ENCODE results near the gene LRIG1.

The LRIG1 gene

DNA sequence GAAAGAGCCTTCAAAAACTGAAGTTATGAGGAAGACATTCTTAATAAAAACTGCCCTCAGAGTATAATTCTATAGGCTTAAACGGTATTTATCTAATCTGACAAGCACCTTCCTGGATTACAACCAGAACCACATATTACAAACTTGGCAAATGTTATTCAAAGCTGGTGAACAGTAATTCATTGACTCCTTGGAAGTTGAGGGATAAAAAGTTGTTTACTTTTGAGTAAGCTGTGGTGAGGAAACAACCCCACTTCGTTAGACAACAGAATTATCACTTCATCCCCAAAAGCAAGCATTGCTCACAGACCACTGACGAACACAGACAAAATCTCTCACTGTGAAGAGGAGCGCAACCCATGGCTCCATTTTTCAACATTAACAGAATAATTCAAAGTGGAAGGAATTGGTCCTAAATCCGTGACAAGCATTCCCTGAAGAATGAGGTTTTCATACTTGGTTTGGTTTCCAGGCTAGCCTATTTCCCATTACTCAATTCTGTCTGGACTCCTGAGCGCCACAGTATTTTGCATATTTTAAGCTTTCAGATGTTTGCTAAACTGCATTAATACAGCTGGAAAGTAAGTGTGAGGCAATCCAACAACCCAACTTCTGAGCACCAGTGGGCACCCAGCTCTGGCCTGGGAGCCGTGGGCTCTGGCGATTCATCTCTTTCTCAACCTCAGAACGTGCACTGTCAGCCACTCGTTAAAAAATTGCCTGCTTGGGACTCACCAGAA, 32.7 kb downstream of the LRIG1 start:
- DNase-seq: no peak

DNA sequence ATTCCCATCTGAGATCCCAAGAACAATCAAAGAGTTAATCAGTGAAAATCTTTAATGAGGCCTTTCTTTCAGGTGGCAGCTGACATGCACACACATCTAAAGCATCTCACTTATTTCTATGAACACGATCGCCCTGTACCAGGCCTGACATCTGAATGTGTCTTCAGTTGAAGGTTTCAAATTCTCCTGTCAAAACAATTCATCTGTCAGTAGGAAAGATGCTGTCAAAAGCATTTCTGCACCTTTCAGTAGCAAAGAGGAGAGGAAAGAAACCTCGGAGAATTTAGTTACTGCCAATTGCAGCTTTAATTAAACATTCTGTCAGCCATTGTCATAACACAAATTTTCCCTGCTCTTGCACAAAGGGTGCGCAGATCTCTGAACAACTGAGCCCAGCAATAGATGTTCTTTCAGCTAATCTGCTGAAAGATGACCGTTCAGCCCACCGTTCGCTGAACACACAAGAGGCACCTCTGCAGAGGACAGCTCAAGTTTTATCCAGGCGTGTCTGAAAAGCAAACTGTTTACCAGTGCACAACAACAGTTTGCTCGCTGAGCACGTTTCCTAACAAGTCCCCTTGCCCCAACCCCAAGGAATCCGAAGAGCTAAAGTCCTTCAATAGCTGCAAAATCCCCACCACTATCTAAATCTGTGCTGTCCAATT, 34.1 kb downstream of the LRIG1 start:
- no peak for DNase-seq

DNA sequence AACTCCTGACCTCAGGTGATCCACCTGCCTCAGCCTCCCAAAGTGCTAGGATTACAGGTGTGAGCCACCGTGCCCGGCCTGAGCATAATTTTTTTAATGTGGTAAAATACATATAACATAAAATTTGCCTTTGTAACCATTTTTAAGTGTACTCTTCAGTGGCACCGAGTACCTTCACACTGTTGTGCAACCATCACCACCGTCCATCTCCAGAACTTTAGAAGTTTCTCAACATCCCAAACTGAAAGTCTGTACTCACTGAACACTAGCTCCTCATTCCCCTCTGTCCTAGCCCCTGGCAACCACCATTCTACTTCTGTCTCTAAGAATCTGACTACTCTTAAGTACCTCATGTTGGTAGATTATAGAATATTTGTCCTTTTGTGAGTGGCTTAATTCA, 35.2 kb downstream of the LRIG1 start:
- DNase-seq: no peak

DNA sequence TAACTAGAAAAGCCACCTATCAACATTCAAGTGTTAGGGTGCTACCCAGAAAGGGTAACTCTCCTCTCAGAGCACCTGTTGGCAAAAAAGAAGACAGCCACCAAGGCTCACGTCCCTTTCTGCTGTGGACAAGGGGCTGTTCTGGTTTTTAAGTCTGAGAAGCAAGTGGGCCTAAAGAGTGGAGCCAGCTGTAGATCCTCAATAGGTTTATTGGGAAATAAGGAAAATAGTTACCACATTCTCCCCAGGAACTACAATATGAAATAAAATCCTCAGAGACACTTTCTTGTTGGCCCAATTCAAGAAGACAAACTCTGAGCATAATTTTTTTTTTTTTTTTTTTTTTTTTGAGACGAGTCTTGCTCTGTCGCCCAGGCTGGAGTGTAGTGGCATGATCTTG, 35.8 kb downstream of the LRIG1 start:
- no peak for DNase-seq

DNA sequence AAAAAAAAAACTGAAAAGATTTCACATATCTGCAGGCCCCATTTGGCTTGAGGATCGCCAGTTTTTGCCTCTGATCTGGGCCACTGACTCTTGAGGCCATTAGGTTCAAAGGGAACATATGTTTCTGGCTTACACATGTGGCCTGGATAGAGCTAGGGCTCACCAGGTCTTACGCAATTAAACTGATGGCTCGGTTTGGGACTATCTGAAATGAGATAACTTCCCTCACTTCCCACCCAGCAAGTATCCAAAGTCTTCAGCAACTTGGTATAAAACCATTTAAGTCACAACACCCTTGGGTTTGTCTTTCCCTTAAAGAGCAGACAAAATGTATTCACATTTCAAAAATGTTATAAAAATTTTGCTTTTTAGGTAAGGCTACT, 36.3 kb downstream of the LRIG1 start:
- no peak for DNase-seq

GRCh38 chr3:66463730-66464511, 36.9 kb downstream of the LRIG1 start:
- no peak for DNase-seq

- no peak for DNase-seq
Observed at GRCh38 chr3:66463054-66463631, 37.7 kb downstream of the LRIG1 start.

GRCh38 chr3:66457252-66457651, 43.6 kb downstream of the LRIG1 start:
- DNase-seq: no peak

- no peak for DNase-seq
Observed at GRCh38 chr3:66456711-66457173, 44.1 kb downstream of the LRIG1 start.

GRCh38 chr3:66454464-66454859, 46.4 kb downstream of the LRIG1 start:
- DNase-seq: no peak

DNA sequence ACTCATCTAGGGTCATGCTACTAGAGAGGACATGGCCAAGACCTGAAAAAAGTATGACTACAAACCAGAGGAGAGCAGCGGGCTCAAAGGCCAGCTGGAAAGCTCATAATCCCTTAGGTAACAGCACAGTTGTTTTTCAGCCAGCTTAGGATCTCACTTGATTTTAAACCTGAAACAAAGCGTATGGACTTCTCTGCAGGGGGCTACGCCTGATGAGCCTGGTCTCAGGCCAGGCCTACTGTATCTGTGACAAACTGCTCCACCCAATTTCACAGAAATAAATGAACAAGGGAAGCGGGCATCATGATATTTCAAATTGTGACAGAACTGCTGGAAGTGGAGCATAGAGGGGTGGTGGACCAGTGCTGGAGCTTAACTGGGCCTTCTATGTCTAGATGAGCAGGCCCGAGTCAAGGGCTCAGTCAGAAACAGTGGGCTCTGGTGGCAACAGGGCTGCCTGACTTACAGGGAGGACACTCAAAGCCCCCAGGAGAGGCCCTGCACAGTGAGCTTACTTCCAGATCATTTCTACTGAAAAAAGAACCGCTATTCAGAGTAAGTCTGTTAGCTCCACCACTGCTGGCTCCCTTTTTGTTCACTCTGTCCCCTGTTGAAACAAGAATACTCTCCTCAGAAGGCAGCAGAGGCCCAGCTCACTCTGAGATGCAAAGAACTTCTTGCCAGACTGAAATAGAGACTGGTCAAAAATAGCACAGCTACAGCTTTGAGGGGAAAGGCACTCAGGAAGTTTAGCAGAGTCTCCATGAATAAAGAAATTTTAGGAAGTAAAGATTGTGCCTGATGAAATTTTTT, 47.0 kb downstream of the LRIG1 start:
- no peak for DNase-seq

- DNase-seq: no peak
Observed at GRCh38 chr3:66452303-66453011, 48.4 kb downstream of the LRIG1 start.

DNA sequence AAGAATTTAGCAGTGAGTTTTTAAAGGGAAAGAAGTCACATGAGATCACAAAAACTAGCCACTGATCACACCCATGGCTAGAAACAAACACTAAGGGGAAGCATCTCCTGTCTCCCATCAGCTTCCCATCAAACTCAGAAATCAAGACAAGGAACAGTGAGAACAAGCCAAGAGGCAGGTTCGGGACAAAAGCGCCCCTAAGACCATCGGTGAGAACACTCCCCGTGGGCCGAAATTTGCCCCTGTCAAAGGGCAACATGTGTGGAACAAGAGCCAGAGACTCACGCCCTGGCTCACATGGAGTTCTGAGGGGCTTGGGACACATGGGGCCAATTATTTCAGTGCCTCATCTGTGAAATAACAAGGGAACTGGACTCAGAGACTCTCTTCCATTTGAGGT, 49.1 kb downstream of the LRIG1 start:
- no peak for DNase-seq

DNA sequence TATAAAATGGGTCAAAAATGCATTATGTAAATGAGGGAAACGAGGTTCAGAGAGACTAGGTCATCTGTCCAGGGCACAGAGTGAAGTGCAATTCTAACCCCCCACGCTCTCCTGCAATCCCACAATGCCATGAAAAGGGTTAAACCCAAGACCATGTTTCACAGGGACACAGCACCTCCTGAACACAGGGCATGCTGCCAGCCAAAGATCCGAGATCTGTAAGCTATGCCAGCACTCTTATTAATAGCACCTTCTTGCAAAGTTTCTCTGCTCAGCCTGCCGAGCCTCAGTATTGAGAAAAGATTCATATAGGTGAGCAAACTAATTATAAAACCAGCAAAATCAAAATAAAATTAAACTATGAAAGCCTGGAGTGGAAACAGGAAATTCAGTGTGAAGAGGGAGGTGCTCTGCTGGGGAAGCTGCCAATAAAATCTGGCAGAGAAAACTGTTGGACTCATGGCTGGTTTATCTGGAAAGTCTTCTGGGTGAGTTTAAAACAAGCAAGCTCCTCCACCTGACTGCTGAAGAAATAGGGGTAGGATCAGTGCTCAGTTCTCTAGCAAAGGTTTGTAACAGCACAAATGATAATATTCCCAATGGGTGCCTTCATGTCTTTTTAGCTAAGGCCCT, 50.3 kb downstream of the LRIG1 start:
- no peak for DNase-seq

DNA sequence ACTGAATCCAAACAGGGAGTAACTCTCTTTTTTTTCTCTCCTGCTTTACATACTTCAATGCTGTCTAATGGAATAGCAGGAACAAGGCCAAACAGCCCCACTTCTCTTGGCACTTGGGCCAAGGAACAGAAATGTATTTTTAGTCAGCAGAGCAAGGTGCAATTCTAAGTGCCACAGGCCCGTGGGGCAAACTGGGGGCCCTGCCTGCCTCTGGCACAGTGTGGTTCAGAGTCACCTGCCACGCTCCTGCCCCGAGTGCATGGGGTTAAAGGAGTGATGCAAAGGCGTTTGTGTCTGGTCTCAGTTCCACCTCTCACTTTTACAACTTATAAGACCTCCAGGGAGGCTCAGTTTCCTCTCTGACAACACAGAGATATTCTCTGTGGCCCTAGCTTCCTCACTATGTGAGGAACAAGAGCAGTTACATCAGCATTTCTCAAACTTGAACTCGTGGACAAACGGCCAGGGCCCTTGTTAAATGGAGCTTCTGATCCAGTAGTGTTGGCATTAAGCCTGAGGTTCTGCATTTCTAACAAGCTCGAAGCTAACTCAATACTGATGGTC, 51.3 kb downstream of the LRIG1 start:
- DNase-seq: no peak

DNA sequence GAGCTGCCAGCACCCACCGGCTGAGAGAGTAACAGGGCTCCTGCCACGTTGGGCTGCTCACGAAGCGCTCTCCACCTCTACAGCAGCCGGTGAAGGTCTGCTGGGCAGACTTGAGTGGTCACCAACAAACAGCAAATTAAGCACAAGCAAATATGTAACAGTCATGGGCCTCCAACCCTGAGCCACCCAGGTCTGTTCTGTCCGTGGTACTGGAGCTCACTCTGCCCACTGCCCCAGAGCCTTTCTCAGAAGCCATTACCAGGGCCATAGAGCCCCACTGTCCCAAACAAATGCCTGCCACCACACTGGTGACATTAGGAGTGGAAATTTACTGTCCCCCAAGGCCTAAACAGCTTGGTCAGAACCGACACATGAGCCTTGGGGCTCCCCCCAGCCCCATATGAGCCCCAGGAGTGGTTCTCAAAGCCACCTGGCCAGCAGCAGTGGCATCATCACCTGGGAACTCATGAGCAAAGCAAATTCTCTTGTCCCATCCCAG, 56.6 kb downstream of the LRIG1 start:
- DNase-seq: no peak

DNA sequence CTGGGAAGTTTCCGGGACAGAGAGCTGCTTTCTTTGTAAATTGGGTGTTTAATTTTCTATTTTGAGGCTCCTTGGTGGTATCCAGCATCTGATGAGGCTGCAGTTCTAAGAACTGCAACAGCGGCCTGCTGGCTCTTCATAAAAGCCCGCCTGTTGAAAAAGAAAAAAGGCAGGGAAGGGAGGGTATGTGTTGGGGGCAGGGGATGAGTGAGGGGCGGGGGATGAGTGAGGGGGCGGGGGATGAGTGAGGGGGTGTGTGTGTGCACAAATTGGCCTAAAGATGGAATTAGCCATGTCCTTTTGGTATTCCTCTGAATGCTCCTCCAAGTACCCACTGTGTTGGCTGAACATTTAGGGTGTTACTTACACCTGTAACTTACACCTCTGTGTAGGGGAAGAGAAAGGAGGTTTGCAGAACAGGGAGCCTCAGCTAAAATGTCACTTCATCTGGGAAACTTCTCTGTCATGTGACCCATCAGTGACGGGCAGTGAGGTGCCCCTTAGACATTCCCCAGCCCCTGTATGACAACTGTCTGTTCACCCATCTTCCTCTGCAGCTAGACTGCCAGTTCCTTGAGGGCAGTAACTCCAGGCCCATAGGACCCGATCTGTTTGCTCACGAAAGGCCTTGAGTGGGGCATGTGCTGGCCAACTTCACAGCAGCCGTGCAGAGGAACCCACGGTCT, 57.6 kb downstream of the LRIG1 start:
- DNase-seq: no peak

DNA sequence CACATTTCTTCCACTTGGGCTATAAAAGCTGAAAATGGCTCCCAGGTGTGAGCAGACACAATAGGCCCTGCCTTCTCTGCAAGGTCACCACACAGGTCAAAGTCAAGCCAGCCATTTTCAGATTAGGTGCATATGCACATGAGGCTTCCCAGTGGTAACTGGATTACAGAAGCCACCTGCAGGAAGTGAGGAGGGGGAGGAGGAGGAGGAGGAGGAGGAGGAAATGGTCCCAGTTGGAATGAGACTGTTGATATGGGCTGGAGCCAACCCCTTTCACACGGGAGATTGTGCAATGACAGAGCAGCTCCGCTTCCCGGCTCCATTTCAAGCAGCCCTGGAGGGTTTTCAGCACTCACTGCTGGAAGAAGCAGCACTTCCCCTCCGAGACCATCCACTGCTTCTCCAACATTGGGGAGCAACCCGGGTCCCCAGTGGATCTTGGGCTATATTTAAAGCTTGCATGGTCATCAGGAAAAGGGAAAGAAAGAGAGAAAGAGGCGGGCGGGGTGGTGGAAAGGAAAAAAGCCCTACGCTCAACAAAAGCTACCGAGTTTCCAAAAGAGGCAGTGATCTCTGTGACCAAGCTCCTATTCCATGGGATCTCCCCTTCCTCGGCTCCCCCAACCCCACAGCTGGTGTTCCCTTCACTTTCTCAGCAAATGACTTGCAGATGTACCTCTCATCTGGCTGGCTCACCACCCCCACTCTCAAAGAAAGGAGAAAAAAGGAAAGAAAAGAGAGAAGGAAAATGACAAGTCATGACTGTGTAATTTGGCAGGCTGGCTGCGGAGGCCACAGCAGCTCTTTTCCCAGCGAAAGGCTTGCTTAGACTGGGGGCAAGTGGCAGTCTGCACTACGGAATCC, 58.3 kb downstream of the LRIG1 start:
- no peak for DNase-seq

DNA sequence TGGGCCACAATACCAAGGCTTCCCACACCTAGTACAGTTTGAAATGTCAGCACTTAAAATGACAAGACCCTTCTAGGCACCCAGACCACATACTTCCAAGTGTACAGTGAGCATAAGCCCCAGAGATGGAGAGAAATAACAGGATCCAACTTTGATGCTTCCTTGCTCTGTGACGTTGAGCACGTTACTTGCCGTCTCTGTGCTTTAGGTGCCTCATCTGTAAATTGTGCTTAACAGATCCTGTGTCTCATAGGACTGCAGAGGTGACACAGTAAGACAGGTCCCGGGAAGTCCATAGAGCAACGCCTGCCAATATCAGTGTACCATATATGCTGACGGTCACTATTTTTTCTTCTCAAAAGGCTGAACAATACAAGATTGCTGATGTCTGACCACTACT, 59.1 kb downstream of the LRIG1 start:
- DNase-seq: no peak

All from effector CD8-positive, alpha-beta T cell (primary cell).